ENCODE results near the gene RBMS3. TPM values are rescaled to one million over a fixed set of nuclear protein-coding genes. Genes with fewer than 3 reads are reported as not detected.

The RBMS3 gene
- total and polyA plus RNA-seq, 4 donors = 4.8 to 117 (median 29.4) TPM

- WGBS, 2 donors = 84 to 92% methylated on average over 8 of the region's 8 CpGs
- H3K27me3 ChIP-seq (ENCODE audit: control insufficient read depth in 3 of 3, insufficient read depth in 3 of 3, low read length in 2 of 3) = no peaks in the 10 kb centered on the region
- ATAC-seq (ENCODE audit: insufficient read depth, low FRiP score) (no peak), DNase-seq (no peak)
- no peak overlapping the region for H3K27ac ChIP-seq (ENCODE audit: low read depth in 1 of 2, low read length in 1 of 2)
- no peaks in the 10 kb centered on the region for H3K9me3 ChIP-seq (ENCODE audit: control insufficient read depth in 4 of 4, insufficient read depth in 3 of 4, low read length in 3 of 4)
- H3K4me1 ChIP-seq (ENCODE audit: control insufficient read depth in 5 of 5, insufficient read depth in 5 of 5, low read length in 5 of 5) = peaks cover 0 to 7% (median 2%) of the 10 kb centered on the region in 5 donors
- no peak overlapping the region for H3K4me3 ChIP-seq
- H3K36me3 ChIP-seq (ENCODE audit: control insufficient read depth in 4 of 4, insufficient read depth in 4 of 4, low read length in 4 of 4) = no peaks in the 10 kb centered on the region
- H3K9ac ChIP-seq (ENCODE audit: insufficient read depth in 1 of 2, low read length in 2 of 2) = no peak overlapping the region
- TF ChIP-seq CTCF (IDR thresholded peaks at IDR 0.05; ENCODE audit: control extremely low read depth, extremely low read depth) = no peak
Measured at GRCh38 chr3:29708884-29709283, 428.0 kb downstream of the RBMS3 start.

- Histone ChIP-seq H3K27me3 (ENCODE audit: control insufficient read depth in 3 of 3, insufficient read depth in 3 of 3, low read length in 2 of 3) (no peaks in the 10 kb centered on the region), H3K36me3 (ENCODE audit: control insufficient read depth in 4 of 4, insufficient read depth in 4 of 4, low read length in 4 of 4) (no peaks in the 10 kb centered on the region), H3K27ac (ENCODE audit: low read depth in 1 of 2, low read length in 1 of 2) (peak overlapping the region in 1 of 2 donors; percentile 33), H3K9me3 (ENCODE audit: control insufficient read depth in 4 of 4, insufficient read depth in 3 of 4, low read length in 3 of 4) (no peaks in the 10 kb centered on the region), H3K9ac (ENCODE audit: insufficient read depth in 1 of 2, low read length in 2 of 2) (no peak overlapping the region), H3K4me3 (no peak overlapping the region), H3K4me1 (ENCODE audit: control insufficient read depth in 5 of 5, insufficient read depth in 5 of 5, low read length in 5 of 5) (peaks cover 0 to 7% (median under 1%) of the 10 kb centered on the region in 5 donors)
- ATAC-seq (ENCODE audit: insufficient read depth, low FRiP score) = no peak
- 64 to 72% methylated on average over 3 of the region's 3 CpGs for WGBS, 2 donors
- no peak for DNase-seq
- TF ChIP-seq CTCF (IDR thresholded peaks at IDR 0.05; ENCODE audit: control extremely low read depth, extremely low read depth) = no peak
Measured at GRCh38 chr3:29711255-29711771, 430.4 kb downstream of the RBMS3 start.

GRCh38 chr3:29716213-29716612 is 435.3 kb downstream of the RBMS3 start:
- no peaks in the 10 kb centered on the region for H3K9me3 ChIP-seq (ENCODE audit: control insufficient read depth in 4 of 4, insufficient read depth in 3 of 4, low read length in 3 of 4)
- ATAC-seq (ENCODE audit: insufficient read depth, low FRiP score) (no peak), DNase-seq (no peak)
- no peak for TF ChIP-seq CTCF (IDR thresholded peaks at IDR 0.05; ENCODE audit: control extremely low read depth, extremely low read depth)
- H3K27ac ChIP-seq (ENCODE audit: low read depth in 1 of 2, low read length in 1 of 2) = no peak overlapping the region
- no peaks in the 10 kb centered on the region for H3K36me3 ChIP-seq (ENCODE audit: control insufficient read depth in 4 of 4, insufficient read depth in 4 of 4, low read length in 4 of 4)
- no peaks in the 10 kb centered on the region for H3K27me3 ChIP-seq (ENCODE audit: control insufficient read depth in 3 of 3, insufficient read depth in 3 of 3, low read length in 2 of 3)
- peaks cover 0 to 5% (median 0%) of the 10 kb centered on the region in 5 donors for H3K4me1 ChIP-seq (ENCODE audit: control insufficient read depth in 5 of 5, insufficient read depth in 5 of 5, low read length in 5 of 5)
- WGBS, 2 donors = 86 to 95% methylated on average over 2 of the region's 2 CpGs
- no peak overlapping the region for H3K9ac ChIP-seq (ENCODE audit: insufficient read depth in 1 of 2, low read length in 2 of 2)
- no peak overlapping the region for H3K4me3 ChIP-seq

GRCh38 chr3:29718661-29719065 is 437.8 kb downstream of the RBMS3 start:
- Histone ChIP-seq H3K9ac (ENCODE audit: insufficient read depth in 1 of 2, low read length in 2 of 2) (no peak overlapping the region), H3K9me3 (ENCODE audit: control insufficient read depth in 4 of 4, insufficient read depth in 3 of 4, low read length in 3 of 4) (no peaks in the 10 kb centered on the region), H3K27me3 (ENCODE audit: control insufficient read depth in 3 of 3, insufficient read depth in 3 of 3, low read length in 2 of 3) (no peaks in the 10 kb centered on the region), H3K4me1 (ENCODE audit: control insufficient read depth in 5 of 5, insufficient read depth in 5 of 5, low read length in 5 of 5) (peaks cover 0 to 3% (median 0%) of the 10 kb centered on the region in 5 donors), H3K36me3 (ENCODE audit: control insufficient read depth in 4 of 4, insufficient read depth in 4 of 4, low read length in 4 of 4) (no peaks in the 10 kb centered on the region), H3K4me3 (no peak overlapping the region), H3K27ac (ENCODE audit: low read depth in 1 of 2, low read length in 1 of 2) (no peak overlapping the region)
- DNase-seq (no peak), ATAC-seq (ENCODE audit: insufficient read depth, low FRiP score) (no peak)
- TF ChIP-seq CTCF (IDR thresholded peaks at IDR 0.05; ENCODE audit: control extremely low read depth, extremely low read depth) = no peak
- WGBS, 2 donors = 69 to 78% methylated on average over 3 of the region's 3 CpGs

Data from lung (tissue), 12 donors.